Measurements from ENCODE around the gene YTHDF2. TPM values are rescaled to one million over a fixed set of nuclear protein-coding genes. Genes with fewer than 3 reads are reported as not detected.
"Not testable (repeated sequence)": the region's sequence is repeated elsewhere in the genome, so short reads cannot be mapped to it uniquely, and the experiment has no call there.

The YTHDF2 gene
- total RNA-seq, 1 donor from 2014 or later = 59.5 TPM

- Histone ChIP-seq H3K4me1 (ENCODE audit: control insufficient read depth in 3 of 3, insufficient read depth in 3 of 3, low read length in 3 of 3) (peaks cover 0 to 7% (median 3%) of the 10 kb centered on the region in 3 donors), H3K9ac (ENCODE audit: low read depth in 1 of 3, low read length in 3 of 3) (no peak overlapping the region), H3K27me3 (ENCODE audit: control insufficient read depth in 3 of 3, insufficient read depth in 3 of 3, low read length in 3 of 3) (no peaks in the 10 kb centered on the region), H3K27ac (ENCODE audit: low read depth, low read length) (no peak overlapping the region), H3K36me3 (ENCODE audit: control insufficient read depth in 3 of 3, insufficient read depth in 3 of 3, low read length in 3 of 3) (no peaks in the 10 kb centered on the region), H3K9me3 (ENCODE audit: control insufficient read depth in 3 of 3, low read length in 3 of 3) (no peaks in the 10 kb centered on the region), H3K4me3 (ENCODE audit: low read length in 3 of 3) (no peak overlapping the region)
These were observed 55.9 kb downstream of the YTHDF2 start for GRCh38 chr1:28792644-28793121.

GRCh38 chr1:28794582-28794981 lies 57.8 kb downstream of the YTHDF2 start:
- H3K9ac ChIP-seq (ENCODE audit: low read depth in 1 of 3, low read length in 3 of 3); H3K36me3 ChIP-seq (ENCODE audit: control insufficient read depth in 3 of 3, insufficient read depth in 3 of 3, low read length in 3 of 3); H3K9me3 ChIP-seq (ENCODE audit: control insufficient read depth in 3 of 3, low read length in 3 of 3); H3K27me3 ChIP-seq (ENCODE audit: control insufficient read depth in 3 of 3, insufficient read depth in 3 of 3, low read length in 3 of 3); H3K27ac ChIP-seq (ENCODE audit: low read depth, low read length); H3K4me3 ChIP-seq (ENCODE audit: low read length in 3 of 3); H3K4me1 ChIP-seq (ENCODE audit: control insufficient read depth in 3 of 3, insufficient read depth in 3 of 3, low read length in 3 of 3): not testable (repeated sequence)

GRCh38 chr1:28796352-28797211 lies 59.8 kb downstream of the YTHDF2 start:
- H3K27ac ChIP-seq (ENCODE audit: low read depth, low read length) = no peak overlapping the region
- H3K9me3 ChIP-seq (ENCODE audit: control insufficient read depth in 3 of 3, low read length in 3 of 3) = no peaks in the 10 kb centered on the region
- no peak overlapping the region for H3K4me3 ChIP-seq (ENCODE audit: low read length in 3 of 3)

GRCh38 chr1:28800324-28800723 lies 63.6 kb downstream of the YTHDF2 start:
- no peaks in the 10 kb centered on the region for H3K27me3 ChIP-seq (ENCODE audit: control insufficient read depth in 3 of 3, insufficient read depth in 3 of 3, low read length in 3 of 3)
- H3K4me3 ChIP-seq (ENCODE audit: low read length in 3 of 3) = no peak overlapping the region

More at GRCh38 chr1:28796352-28797211, 59.8 kb downstream of the YTHDF2 start:
- Histone ChIP-seq H3K4me1 (ENCODE audit: control insufficient read depth in 3 of 3, insufficient read depth in 3 of 3, low read length in 3 of 3) (peaks cover 0 to 7% (median 3%) of the 10 kb centered on the region in 3 donors), H3K36me3 (ENCODE audit: control insufficient read depth in 3 of 3, insufficient read depth in 3 of 3, low read length in 3 of 3) (no peaks in the 10 kb centered on the region), H3K9ac (ENCODE audit: low read depth in 1 of 3, low read length in 3 of 3) (no peak overlapping the region), H3K27me3 (ENCODE audit: control insufficient read depth in 3 of 3, insufficient read depth in 3 of 3, low read length in 3 of 3) (no peaks in the 10 kb centered on the region)

GRCh38 chr1:28801461-28801860 lies 64.7 kb downstream of the YTHDF2 start:
- H3K36me3 ChIP-seq (ENCODE audit: control insufficient read depth in 3 of 3, insufficient read depth in 3 of 3, low read length in 3 of 3) = no peaks in the 10 kb centered on the region
- no peaks in the 10 kb centered on the region for H3K27me3 ChIP-seq (ENCODE audit: control insufficient read depth in 3 of 3, insufficient read depth in 3 of 3, low read length in 3 of 3)
- H3K4me3 ChIP-seq (ENCODE audit: low read length in 3 of 3) = no peak overlapping the region
- H3K9me3 ChIP-seq (ENCODE audit: control insufficient read depth in 3 of 3, low read length in 3 of 3) = no peaks in the 10 kb centered on the region
- H3K4me1 ChIP-seq (ENCODE audit: control insufficient read depth in 3 of 3, insufficient read depth in 3 of 3, low read length in 3 of 3) = no peaks in the 10 kb centered on the region
- no peak overlapping the region for H3K9ac ChIP-seq (ENCODE audit: low read depth in 1 of 3, low read length in 3 of 3)
- no peak overlapping the region for H3K27ac ChIP-seq (ENCODE audit: low read depth, low read length)

More at GRCh38 chr1:28800324-28800723, 63.6 kb downstream of the YTHDF2 start:
- no peak overlapping the region for H3K9ac ChIP-seq (ENCODE audit: low read depth in 1 of 3, low read length in 3 of 3)
- no peaks in the 10 kb centered on the region for H3K4me1 ChIP-seq (ENCODE audit: control insufficient read depth in 3 of 3, insufficient read depth in 3 of 3, low read length in 3 of 3)
- H3K36me3 ChIP-seq (ENCODE audit: control insufficient read depth in 3 of 3, insufficient read depth in 3 of 3, low read length in 3 of 3) = no peaks in the 10 kb centered on the region
- H3K9me3 ChIP-seq (ENCODE audit: control insufficient read depth in 3 of 3, low read length in 3 of 3) = no peaks in the 10 kb centered on the region
- H3K27ac ChIP-seq (ENCODE audit: low read depth, low read length) = no peak overlapping the region

- Histone ChIP-seq H3K27me3 (ENCODE audit: control insufficient read depth in 3 of 3, insufficient read depth in 3 of 3, low read length in 3 of 3) (no peaks in the 10 kb centered on the region), H3K27ac (ENCODE audit: low read depth, low read length) (no peak overlapping the region), H3K4me3 (ENCODE audit: low read length in 3 of 3) (no peak overlapping the region), H3K36me3 (ENCODE audit: control insufficient read depth in 3 of 3, insufficient read depth in 3 of 3, low read length in 3 of 3) (no peaks in the 10 kb centered on the region), H3K9me3 (ENCODE audit: control insufficient read depth in 3 of 3, low read length in 3 of 3) (no peaks in the 10 kb centered on the region), H3K4me1 (ENCODE audit: control insufficient read depth in 3 of 3, insufficient read depth in 3 of 3, low read length in 3 of 3) (no peaks in the 10 kb centered on the region), H3K9ac (ENCODE audit: low read depth in 1 of 3, low read length in 3 of 3) (no peak overlapping the region)
These were observed 66.3 kb downstream of the YTHDF2 start for GRCh38 chr1:28803051-28803450.

GRCh38 chr1:28803662-28804061 lies 66.9 kb downstream of the YTHDF2 start:
- Histone ChIP-seq H3K36me3 (ENCODE audit: control insufficient read depth in 3 of 3, insufficient read depth in 3 of 3, low read length in 3 of 3) (no peaks in the 10 kb centered on the region), H3K9me3 (ENCODE audit: control insufficient read depth in 3 of 3, low read length in 3 of 3) (no peaks in the 10 kb centered on the region), H3K9ac (ENCODE audit: low read depth in 1 of 3, low read length in 3 of 3) (no peak overlapping the region), H3K27me3 (ENCODE audit: control insufficient read depth in 3 of 3, insufficient read depth in 3 of 3, low read length in 3 of 3) (peaks cover 0 to 2% (median 0%) of the 10 kb centered on the region in 3 donors), H3K4me1 (ENCODE audit: control insufficient read depth in 3 of 3, insufficient read depth in 3 of 3, low read length in 3 of 3) (no peaks in the 10 kb centered on the region), H3K27ac (ENCODE audit: low read depth, low read length) (no peak overlapping the region), H3K4me3 (ENCODE audit: low read length in 3 of 3) (no peak overlapping the region)

GRCh38 chr1:28804071-28804470 lies 67.3 kb downstream of the YTHDF2 start:
- Histone ChIP-seq H3K9ac (ENCODE audit: low read depth in 1 of 3, low read length in 3 of 3) (no peak overlapping the region), H3K4me3 (ENCODE audit: low read length in 3 of 3) (no peak overlapping the region), H3K9me3 (ENCODE audit: control insufficient read depth in 3 of 3, low read length in 3 of 3) (no peaks in the 10 kb centered on the region), H3K4me1 (ENCODE audit: control insufficient read depth in 3 of 3, insufficient read depth in 3 of 3, low read length in 3 of 3) (no peaks in the 10 kb centered on the region), H3K27ac (ENCODE audit: low read depth, low read length) (no peak overlapping the region), H3K36me3 (ENCODE audit: control insufficient read depth in 3 of 3, insufficient read depth in 3 of 3, low read length in 3 of 3) (no peaks in the 10 kb centered on the region), H3K27me3 (ENCODE audit: control insufficient read depth in 3 of 3, insufficient read depth in 3 of 3, low read length in 3 of 3) (peaks cover 0 to 6% (median 0%) of the 10 kb centered on the region in 3 donors)

GRCh38 chr1:28807046-28807445 lies 70.3 kb downstream of the YTHDF2 start:
- Histone ChIP-seq H3K36me3 (ENCODE audit: control insufficient read depth in 3 of 3, insufficient read depth in 3 of 3, low read length in 3 of 3) (no peaks in the 10 kb centered on the region), H3K27ac (ENCODE audit: low read depth, low read length) (no peak overlapping the region), H3K4me1 (ENCODE audit: control insufficient read depth in 3 of 3, insufficient read depth in 3 of 3, low read length in 3 of 3) (no peaks in the 10 kb centered on the region), H3K9me3 (ENCODE audit: control insufficient read depth in 3 of 3, low read length in 3 of 3) (no peaks in the 10 kb centered on the region), H3K4me3 (ENCODE audit: low read length in 3 of 3) (no peak overlapping the region), H3K9ac (ENCODE audit: low read depth in 1 of 3, low read length in 3 of 3) (no peak overlapping the region), H3K27me3 (ENCODE audit: control insufficient read depth in 3 of 3, insufficient read depth in 3 of 3, low read length in 3 of 3) (peaks cover 20 to 26% (median 21%) of the 10 kb centered on the region in 3 donors)

GRCh38 chr1:28807986-28808385 lies 71.2 kb downstream of the YTHDF2 start:
- peaks cover 0 to 2% (median 0%) of the 10 kb centered on the region in 3 donors for H3K4me1 ChIP-seq (ENCODE audit: control insufficient read depth in 3 of 3, insufficient read depth in 3 of 3, low read length in 3 of 3)
- H3K9me3 ChIP-seq (ENCODE audit: control insufficient read depth in 3 of 3, low read length in 3 of 3) = no peaks in the 10 kb centered on the region
- H3K9ac ChIP-seq (ENCODE audit: low read depth in 1 of 3, low read length in 3 of 3) = no peak overlapping the region
- H3K27me3 ChIP-seq (ENCODE audit: control insufficient read depth in 3 of 3, insufficient read depth in 3 of 3, low read length in 3 of 3) = peaks cover 28 to 35% (median 28%) of the 10 kb centered on the region in 3 donors
- no peak overlapping the region for H3K27ac ChIP-seq (ENCODE audit: low read depth, low read length)
- H3K36me3 ChIP-seq (ENCODE audit: control insufficient read depth in 3 of 3, insufficient read depth in 3 of 3, low read length in 3 of 3) = no peaks in the 10 kb centered on the region
- no peak overlapping the region for H3K4me3 ChIP-seq (ENCODE audit: low read length in 3 of 3)

Data from skeletal muscle tissue (tissue), 4 donors.